C4-2B (cell line): ENCODE data around the gene R3HDM1.
"Not testable (repeated sequence)": the region's sequence is repeated elsewhere in the genome, so short reads cannot be mapped to it uniquely, and the experiment has no call there.

Experiments
- H3K27ac ChIP-seq: fragments of 450-650 bp; 2 replicates; pipeline ENCODE4 v1.5.1; 2017
- ZFX ChIP-seq: fragments of 450-650 bp; IDR thresholded peaks from 2 replicates; pipeline ENCODE4 v1.6.1; 2017
- TF ChIP-seq, protein P1 (sequence below): fragments of 450-650 bp; conservative IDR thresholded peaks from 2 replicates; pipeline ENCODE4 v1.5.1; 2017; ENCODE audit warnings: mild to moderate bottlenecking

The R3HDM1 gene

DNA sequence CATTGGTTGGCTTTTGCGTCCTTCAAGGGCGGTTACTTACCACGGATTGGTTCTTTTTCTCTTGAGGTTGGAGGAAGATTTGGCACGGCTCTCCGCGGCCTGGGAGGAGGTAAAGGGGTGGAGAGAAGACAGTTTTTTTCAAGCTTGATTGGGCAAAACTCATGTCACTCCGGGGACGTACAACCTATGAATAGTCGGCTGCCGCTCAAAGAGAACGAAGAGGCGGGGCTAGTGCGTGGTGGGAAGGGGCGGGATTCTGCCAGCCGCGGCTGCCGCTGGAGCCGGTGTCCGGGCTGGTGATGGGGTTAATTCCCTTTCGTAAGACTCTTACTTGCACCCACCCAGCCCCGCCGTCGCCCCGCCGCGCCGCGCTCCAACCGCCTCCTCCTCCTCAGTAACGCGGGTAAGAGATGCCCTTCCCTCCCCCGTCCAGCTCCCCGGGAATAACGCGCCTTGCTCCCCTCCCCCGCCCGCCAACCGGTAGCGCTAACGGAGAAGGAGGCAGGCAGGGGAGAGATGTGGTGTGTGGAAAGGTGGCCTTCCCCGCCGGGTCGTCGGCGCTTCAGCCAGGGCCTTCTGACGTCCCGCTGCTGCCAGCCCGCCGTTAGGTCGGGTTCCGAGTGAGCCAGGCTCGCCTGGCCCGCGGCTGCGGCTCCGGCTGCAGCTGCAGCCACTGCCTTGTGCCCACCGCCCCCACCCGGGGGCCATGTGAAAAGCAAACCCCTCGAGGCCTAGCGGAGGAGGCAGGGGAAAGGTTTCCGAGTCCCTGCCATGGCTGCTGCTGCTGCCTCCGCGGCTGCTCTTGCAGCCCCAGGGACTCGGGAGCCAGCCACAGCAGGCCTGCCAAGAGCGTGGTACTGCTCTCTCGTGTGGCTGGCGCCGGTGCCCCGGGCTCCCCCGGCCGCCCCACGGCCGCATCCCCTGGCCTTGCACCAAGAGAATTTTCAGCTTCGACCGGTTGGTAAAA lies at the start of gene R3HDM1:
TSS of gene R3HDM1 (plus strand) at position 254 of the 967 bp plus-strand sequence. CDS start 73,362 bp downstream, outside the sequence.
- peak within 1 kb of the TSS; percentile 81 for H3K27ac ChIP-seq
- peak; percentile 70 for TF ChIP-seq ZFX
- TF ChIP-seq, protein P1, sequence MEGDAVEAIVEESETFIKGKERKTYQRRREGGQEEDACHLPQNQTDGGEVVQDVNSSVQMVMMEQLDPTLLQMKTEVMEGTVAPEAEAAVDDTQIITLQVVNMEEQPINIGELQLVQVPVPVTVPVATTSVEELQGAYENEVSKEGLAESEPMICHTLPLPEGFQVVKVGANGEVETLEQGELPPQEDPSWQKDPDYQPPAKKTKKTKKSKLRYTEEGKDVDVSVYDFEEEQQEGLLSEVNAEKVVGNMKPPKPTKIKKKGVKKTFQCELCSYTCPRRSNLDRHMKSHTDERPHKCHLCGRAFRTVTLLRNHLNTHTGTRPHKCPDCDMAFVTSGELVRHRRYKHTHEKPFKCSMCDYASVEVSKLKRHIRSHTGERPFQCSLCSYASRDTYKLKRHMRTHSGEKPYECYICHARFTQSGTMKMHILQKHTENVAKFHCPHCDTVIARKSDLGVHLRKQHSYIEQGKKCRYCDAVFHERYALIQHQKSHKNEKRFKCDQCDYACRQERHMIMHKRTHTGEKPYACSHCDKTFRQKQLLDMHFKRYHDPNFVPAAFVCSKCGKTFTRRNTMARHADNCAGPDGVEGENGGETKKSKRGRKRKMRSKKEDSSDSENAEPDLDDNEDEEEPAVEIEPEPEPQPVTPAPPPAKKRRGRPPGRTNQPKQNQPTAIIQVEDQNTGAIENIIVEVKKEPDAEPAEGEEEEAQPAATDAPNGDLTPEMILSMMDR, result no peak

GRCh38 chr2:135485441-135485840 lies 45.8 kb upstream of the R3HDM1 start:
- H3K27ac ChIP-seq, result no peak overlapping the region
- TF ChIP-seq, protein P1, result no peak
- no peak for TF ChIP-seq ZFX

- no peak overlapping the region for H3K27ac ChIP-seq
- TF ChIP-seq, protein P1, result no peak
- no peak for TF ChIP-seq ZFX
Measured at GRCh38 chr2:135490376-135490775, 40.9 kb upstream of the R3HDM1 start.

DNA sequence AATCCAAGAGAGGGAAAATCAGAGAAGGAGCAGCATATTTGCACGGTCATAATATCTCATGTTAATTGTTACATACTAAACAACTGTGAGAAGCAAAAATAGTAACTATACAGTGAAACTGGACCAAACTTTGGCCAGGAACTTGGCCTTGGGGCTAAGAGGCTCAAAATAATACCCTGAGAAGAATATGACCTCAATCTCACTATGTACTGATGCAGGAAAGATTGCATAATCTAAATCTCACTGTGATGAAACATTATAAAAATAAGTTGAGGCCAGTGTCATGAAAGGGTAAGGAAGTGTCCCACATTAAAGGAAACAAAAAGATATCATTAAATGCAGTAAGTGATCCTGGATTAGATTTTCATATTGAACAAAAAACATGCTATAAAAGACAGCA lies 36.8 kb upstream of the R3HDM1 start:
- H3K27ac ChIP-seq, result no peak overlapping the region
- no peak for TF ChIP-seq ZFX
- TF ChIP-seq, protein P1, result no peak

DNA sequence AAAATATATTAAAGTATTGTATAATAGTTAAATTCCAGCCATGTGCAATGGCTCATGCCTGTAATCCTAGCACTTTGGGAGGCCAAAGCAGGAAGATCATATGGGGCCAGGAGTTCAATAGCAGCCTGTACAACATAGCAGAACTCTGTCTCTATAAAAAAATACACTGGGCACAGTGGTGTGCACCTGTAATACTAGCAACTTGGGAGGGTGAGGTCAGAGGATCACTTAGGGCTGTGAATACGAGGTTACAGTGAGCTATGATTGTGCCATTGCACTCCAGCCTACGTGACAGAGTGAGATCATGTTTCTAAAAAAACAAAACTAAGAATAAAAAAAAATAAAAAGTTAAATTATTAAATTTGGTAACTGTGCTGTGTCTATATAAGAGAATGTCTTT lies 36.4 kb upstream of the R3HDM1 start:
- no peak overlapping the region for H3K27ac ChIP-seq
- TF ChIP-seq, protein P1, result no peak
- no peak for TF ChIP-seq ZFX

DNA sequence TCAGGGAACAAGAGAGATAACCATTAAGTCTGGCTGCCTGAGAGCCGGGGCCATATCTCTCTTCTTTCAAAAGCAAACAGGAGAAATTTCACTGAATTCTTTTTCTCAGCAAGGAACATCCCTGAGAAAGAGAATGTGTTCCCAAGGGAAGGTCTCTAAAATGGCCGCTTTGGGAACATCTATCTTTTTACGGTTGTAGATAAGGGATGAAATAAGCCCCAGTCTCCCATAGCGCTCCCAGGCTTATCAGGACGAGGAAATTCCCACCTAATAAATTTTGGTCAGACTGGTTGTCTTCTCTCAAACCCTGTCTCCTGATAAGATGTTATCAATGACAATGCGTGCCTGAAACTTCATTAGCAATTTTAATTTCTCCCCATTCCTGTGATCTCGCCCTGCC lies 32.7 kb upstream of the R3HDM1 start:
- H3K27ac ChIP-seq, result not testable (repeated sequence)

GRCh38 chr2:135504811-135505210 lies 26.5 kb upstream of the R3HDM1 start:
- TF ChIP-seq ZFX, result no peak
- TF ChIP-seq, protein P1, result no peak

More at GRCh38 chr2:135504811-135505210, 26.5 kb upstream of the R3HDM1 start:
- H3K27ac ChIP-seq, result no peak overlapping the region
